DND-41 (cell line): ENCODE results near the gene FGB.

Source experiments
- EZH2 ChIP-seq: IDR thresholded peaks from 3 replicates; pipeline ENCODE4 v1.6.1; 2012; ENCODE audit warnings: borderline replicate concordance, low read depth, mild to moderate bottlenecking, moderate library complexity, low read length, inconsistent platforms; ENCODE audit not compliant: severe bottlenecking
- TF ChIP-seq, protein P1 (sequence below): IDR thresholded peaks from 2 replicates; pipeline ENCODE4 v1.5.1; 2012; ENCODE audit warnings: borderline replicate concordance, low read length, moderate library complexity, mild to moderate bottlenecking; ENCODE audit not compliant: poor library complexity, severe bottlenecking; ENCODE audit errors: extremely low read depth

DNA sequence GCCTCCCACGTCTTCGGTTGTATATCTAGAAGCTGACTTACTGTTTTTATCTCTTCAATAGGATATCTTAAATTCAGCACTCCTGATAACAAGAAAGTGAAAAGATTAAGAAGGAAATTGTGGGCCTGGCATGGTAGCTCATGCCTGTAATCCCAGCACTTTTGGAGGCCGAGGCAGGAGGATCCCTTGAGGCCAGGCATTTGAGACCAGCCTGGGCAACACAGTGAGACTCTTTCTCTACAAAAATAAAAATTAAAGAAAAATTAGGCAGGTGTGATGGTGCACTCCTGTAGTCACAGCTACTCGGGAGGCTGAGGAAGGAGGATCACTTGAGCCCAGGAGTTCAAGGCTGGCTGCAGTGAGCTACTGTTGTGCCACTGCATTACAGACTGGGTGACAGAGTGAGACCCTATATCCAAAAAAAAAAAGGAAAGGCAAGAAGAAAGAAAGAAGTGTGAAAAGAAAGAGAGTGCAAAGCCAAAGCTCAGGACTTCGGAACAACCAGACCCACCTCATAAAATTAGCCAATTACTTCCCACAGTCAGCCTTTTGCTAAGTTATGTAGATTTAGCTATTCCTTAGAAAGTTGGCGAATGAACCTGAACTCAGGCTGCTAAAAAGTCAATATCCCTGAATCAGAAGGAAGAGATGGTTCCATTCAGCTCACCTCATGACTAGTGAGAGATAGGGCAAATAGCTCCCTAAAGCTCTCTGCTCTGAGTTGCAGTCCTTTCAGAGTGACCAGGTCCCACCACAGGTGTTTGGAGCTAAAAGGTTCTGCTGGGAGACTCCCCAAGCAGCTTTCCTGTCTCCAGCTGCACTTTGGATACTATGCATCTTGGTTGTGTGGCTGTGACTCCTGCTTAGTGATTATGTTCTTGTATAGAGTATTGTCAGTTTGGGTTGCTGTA is 40.5 kb downstream of the FGB start:
- TF ChIP-seq, protein P1, sequence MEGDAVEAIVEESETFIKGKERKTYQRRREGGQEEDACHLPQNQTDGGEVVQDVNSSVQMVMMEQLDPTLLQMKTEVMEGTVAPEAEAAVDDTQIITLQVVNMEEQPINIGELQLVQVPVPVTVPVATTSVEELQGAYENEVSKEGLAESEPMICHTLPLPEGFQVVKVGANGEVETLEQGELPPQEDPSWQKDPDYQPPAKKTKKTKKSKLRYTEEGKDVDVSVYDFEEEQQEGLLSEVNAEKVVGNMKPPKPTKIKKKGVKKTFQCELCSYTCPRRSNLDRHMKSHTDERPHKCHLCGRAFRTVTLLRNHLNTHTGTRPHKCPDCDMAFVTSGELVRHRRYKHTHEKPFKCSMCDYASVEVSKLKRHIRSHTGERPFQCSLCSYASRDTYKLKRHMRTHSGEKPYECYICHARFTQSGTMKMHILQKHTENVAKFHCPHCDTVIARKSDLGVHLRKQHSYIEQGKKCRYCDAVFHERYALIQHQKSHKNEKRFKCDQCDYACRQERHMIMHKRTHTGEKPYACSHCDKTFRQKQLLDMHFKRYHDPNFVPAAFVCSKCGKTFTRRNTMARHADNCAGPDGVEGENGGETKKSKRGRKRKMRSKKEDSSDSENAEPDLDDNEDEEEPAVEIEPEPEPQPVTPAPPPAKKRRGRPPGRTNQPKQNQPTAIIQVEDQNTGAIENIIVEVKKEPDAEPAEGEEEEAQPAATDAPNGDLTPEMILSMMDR = no peak
- TF ChIP-seq EZH2 = no peak
